HG03571 (cell line): ENCODE measurements around the gene KLHDC8B.
"Not testable (repeated sequence)": the region's sequence is repeated elsewhere in the genome, so short reads cannot be mapped to it uniquely, and the experiment has no call there.

ENCODE experiments used
- ATAC-seq: cut with Tn5 transposase; IDR thresholded peaks from one replicate; pipeline ENCODE4 v1.9.1; 2021; ENCODE audit not compliant: unreplicated experiment

The KLHDC8B gene

GRCh38 chr3:49181351-49181750 is 10.0 kb downstream of the KLHDC8B start:
- no peak for ATAC-seq

- no peak for ATAC-seq
Observed at GRCh38 chr3:49182682-49183081, 11.3 kb downstream of the KLHDC8B start.

GRCh38 chr3:49183873-49184272 is 12.5 kb downstream of the KLHDC8B start:
- no peak for ATAC-seq

GRCh38 chr3:49191741-49192140 is 20.3 kb downstream of the KLHDC8B start:
- no peak for ATAC-seq

GRCh38 chr3:49198161-49198560 is 26.8 kb downstream of the KLHDC8B start:
- ATAC-seq, result no peak

GRCh38 chr3:49198611-49199230 is 27.3 kb downstream of the KLHDC8B start:
- ATAC-seq, result no peak

- ATAC-seq, result no peak
Observed at GRCh38 chr3:49199239-49199899, 28.0 kb downstream of the KLHDC8B start.

GRCh38 chr3:49199900-49200281 is 28.5 kb downstream of the KLHDC8B start:
- no peak for ATAC-seq

- no peak for ATAC-seq
Observed at GRCh38 chr3:49213541-49213943, 42.1 kb downstream of the KLHDC8B start.

GRCh38 chr3:49213998-49214397 is 42.6 kb downstream of the KLHDC8B start:
- no peak for ATAC-seq

- not testable (repeated sequence) for ATAC-seq
Observed at GRCh38 chr3:49216687-49217086, 45.3 kb downstream of the KLHDC8B start.

GRCh38 chr3:49217108-49217507 is 45.7 kb downstream of the KLHDC8B start:
- ATAC-seq, result not testable (repeated sequence)

- ATAC-seq, result no peak
Observed at GRCh38 chr3:49217688-49218470, 46.5 kb downstream of the KLHDC8B start.

- ATAC-seq, result not testable (repeated sequence)
Observed at GRCh38 chr3:49218471-49218989, 47.1 kb downstream of the KLHDC8B start.

GRCh38 chr3:49219132-49219531 is 47.7 kb downstream of the KLHDC8B start:
- no peak for ATAC-seq

- ATAC-seq, result not testable (repeated sequence)
Observed at GRCh38 chr3:49220985-49221563, 49.7 kb downstream of the KLHDC8B start.

GRCh38 chr3:49222002-49222401 is 50.6 kb downstream of the KLHDC8B start:
- ATAC-seq, result no peak
